ENCODE measurements around the gene PDE4D.

- TF ChIP-seq CTCF (IDR thresholded peaks at IDR 0.05) (no peak), POLR2A (IDR thresholded peaks at IDR 0.05) (no peak), POLR2AphosphoS5 (IDR thresholded peaks at IDR 0.05) (no peak), EP300 (IDR thresholded peaks at IDR 0.05) (no peak)
These were observed 143.6 kb downstream of the PDE4D start for GRCh38 chr5:59749782-59750520.
